ENCODE measurements around the gene PALM2AKAP2.

Gene PALM2AKAP2

GRCh38 chr9:109769250-109769649 is 10.7 kb upstream of the PALM2AKAP2 start:
- in situ Hi-C loops (cut with HindIII; ENCODE audit: low pct_ligation_motif_present, low pct_unique_long_range_greater_than_20kb, low sequenced_read_pairs), result no loop called here
- DNase-seq, result no peak

GRCh38 chr9:109770101-109770500 is 9.9 kb upstream of the PALM2AKAP2 start:
- in situ Hi-C loops (cut with HindIII; ENCODE audit: low pct_ligation_motif_present, low pct_unique_long_range_greater_than_20kb, low sequenced_read_pairs), result no loop called here
- no peak for DNase-seq

GRCh38 chr9:109771087-109771486 is 8.9 kb upstream of the PALM2AKAP2 start:
- in situ Hi-C loops (cut with HindIII; ENCODE audit: low pct_ligation_motif_present, low pct_unique_long_range_greater_than_20kb, low sequenced_read_pairs), result no loop called here
- peak; percentile 2 for DNase-seq

GRCh38 chr9:109771796-109772531 is 8.0 kb upstream of the PALM2AKAP2 start:
- DNase-seq, result no peak
- in situ Hi-C loops (cut with HindIII; ENCODE audit: low pct_ligation_motif_present, low pct_unique_long_range_greater_than_20kb, low sequenced_read_pairs), result no loop called here

GRCh38 chr9:109775516-109775915 is 4.5 kb upstream of the PALM2AKAP2 start:
- in situ Hi-C loops (cut with HindIII; ENCODE audit: low pct_ligation_motif_present, low pct_unique_long_range_greater_than_20kb, low sequenced_read_pairs), result no loop called here
- no peak for DNase-seq

- in situ Hi-C loops (cut with HindIII; ENCODE audit: low pct_ligation_motif_present, low pct_unique_long_range_greater_than_20kb, low sequenced_read_pairs), result no loop called here
These were observed 3.6 kb upstream of the PALM2AKAP2 start for GRCh38 chr9:109776391-109776790.

GRCh38 chr9:109780453-109781033 is 545 bp downstream of the PALM2AKAP2 start:
- in situ Hi-C loops (cut with HindIII; ENCODE audit: low pct_ligation_motif_present, low pct_unique_long_range_greater_than_20kb, low sequenced_read_pairs), result no loop called here
- DNase-seq, result no peak

More at GRCh38 chr9:109776391-109776790, 3.6 kb upstream of the PALM2AKAP2 start:
- no peak for DNase-seq

- DNase-seq, result no peak
- in situ Hi-C loops (cut with HindIII; ENCODE audit: low pct_ligation_motif_present, low pct_unique_long_range_greater_than_20kb, low sequenced_read_pairs), result no loop called here
These were observed 1.1 kb downstream of the PALM2AKAP2 start for GRCh38 chr9:109781086-109781485.

GRCh38 chr9:109781541-109782197 is 1.7 kb downstream of the PALM2AKAP2 start:
- in situ Hi-C loops (cut with HindIII; ENCODE audit: low pct_ligation_motif_present, low pct_unique_long_range_greater_than_20kb, low sequenced_read_pairs), result no loop called here
- DNase-seq, result no peak

- DNase-seq, result no peak
- in situ Hi-C loops (cut with HindIII; ENCODE audit: low pct_ligation_motif_present, low pct_unique_long_range_greater_than_20kb, low sequenced_read_pairs), result no loop called here
These were observed 7.7 kb downstream of the PALM2AKAP2 start for GRCh38 chr9:109787735-109788134.

GRCh38 chr9:109789556-109789955 is 9.6 kb downstream of the PALM2AKAP2 start:
- no peak for DNase-seq
- in situ Hi-C loops (cut with HindIII; ENCODE audit: low pct_ligation_motif_present, low pct_unique_long_range_greater_than_20kb, low sequenced_read_pairs), result no loop called here

- in situ Hi-C loops (cut with HindIII; ENCODE audit: low pct_ligation_motif_present, low pct_unique_long_range_greater_than_20kb, low sequenced_read_pairs), result no loop called here
- DNase-seq, result no peak
These were observed 10.0 kb downstream of the PALM2AKAP2 start for GRCh38 chr9:109789971-109790370.

- DNase-seq, result no peak
- in situ Hi-C loops (cut with HindIII; ENCODE audit: low pct_ligation_motif_present, low pct_unique_long_range_greater_than_20kb, low sequenced_read_pairs), result no loop called here
These were observed 11.1 kb downstream of the PALM2AKAP2 start for GRCh38 chr9:109791003-109791677.

GRCh38 chr9:109791747-109792146 is 11.7 kb downstream of the PALM2AKAP2 start:
- in situ Hi-C loops (cut with HindIII; ENCODE audit: low pct_ligation_motif_present, low pct_unique_long_range_greater_than_20kb, low sequenced_read_pairs), result no loop called here
- DNase-seq, result no peak

- DNase-seq, result peak; percentile 43
- in situ Hi-C loops (cut with HindIII; ENCODE audit: low pct_ligation_motif_present, low pct_unique_long_range_greater_than_20kb, low sequenced_read_pairs), result no loop called here
These were observed 13.1 kb downstream of the PALM2AKAP2 start for GRCh38 chr9:109792951-109793546.

- DNase-seq, result no peak
- in situ Hi-C loops (cut with HindIII; ENCODE audit: low pct_ligation_motif_present, low pct_unique_long_range_greater_than_20kb, low sequenced_read_pairs), result no loop called here
These were observed 13.9 kb downstream of the PALM2AKAP2 start for GRCh38 chr9:109793921-109794320.

GRCh38 chr9:109794361-109795012 is 14.5 kb downstream of the PALM2AKAP2 start:
- in situ Hi-C loops (cut with HindIII; ENCODE audit: low pct_ligation_motif_present, low pct_unique_long_range_greater_than_20kb, low sequenced_read_pairs), result no loop called here
- DNase-seq, result no peak

GRCh38 chr9:109795613-109796012 is 15.6 kb downstream of the PALM2AKAP2 start:
- in situ Hi-C loops (cut with HindIII; ENCODE audit: low pct_ligation_motif_present, low pct_unique_long_range_greater_than_20kb, low sequenced_read_pairs), result no loop called here

More at GRCh38 chr9:109795613-109796012, 15.6 kb downstream of the PALM2AKAP2 start:
- no peak for DNase-seq

All from ACHN (cell line).